AG04449 (cell line): ENCODE results near the gene ABHD8.

Experiments
- CTCF ChIA-PET: fragments of 350-600 bp; formaldehyde crosslinking; extraction: SDS; loops from one replicate; lab custom pipeline; 2021; ENCODE audit warnings: antibody characterized with exemption; lab: Yijun Ruan, JAX
- POLR2A ChIA-PET: fragments of 400-600, 350-600 bp; formaldehyde crosslinking; extraction: SDS; loops from one replicate; lab custom pipeline; 2020; ENCODE audit warnings: antibody characterized with exemption, inconsistent platforms; lab: Yijun Ruan, JAX
- DNase-seq: peaks from one replicate; pipeline ENCODE4 v3.0.0-alpha.2; 2010; ENCODE audit warnings: low read depth, low spot score
- H3K4me3 ChIP-seq: 2 replicates; pipeline ENCODE4 v1.5.1; 2011; ENCODE audit warnings: low read depth, mild to moderate bottlenecking, control low read depth, low read length
- CTCF ChIP-seq: IDR thresholded peaks from one replicate; pipeline ENCODE4 v1.5.1; 2011; ENCODE audit warnings: mild to moderate bottlenecking, moderate library complexity, low read length, control low read depth, inconsistent platforms; ENCODE audit not compliant: insufficient read depth; ENCODE audit errors: missing control alignments

The ABHD8 gene

DNA sequence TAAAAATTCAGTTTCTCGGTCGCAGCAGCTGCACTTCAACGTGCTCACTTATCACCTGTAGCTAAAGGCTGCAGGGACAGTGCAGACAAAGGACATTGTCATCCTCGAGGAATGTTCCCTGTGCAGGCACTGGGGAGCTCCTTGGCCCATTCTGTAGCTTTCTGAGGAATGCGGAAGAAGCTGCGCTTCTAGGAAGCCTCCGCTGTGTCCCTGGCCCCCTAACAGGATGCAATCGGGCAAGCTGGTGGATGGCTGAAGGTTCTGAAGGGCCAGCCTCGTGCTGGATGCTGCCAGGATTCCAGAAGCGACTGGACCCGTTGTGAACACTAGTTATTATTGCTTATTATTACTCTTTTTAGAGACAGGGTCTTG lies 23.4 kb upstream of the ABHD8 start:
- TF ChIP-seq CTCF: no peak
- H3K4me3 ChIP-seq: no peak overlapping the region
- POLR2A ChIA-PET: interaction anchor here (0.9 to 1.2 kb wide), 2 partner anchors 8 to 15 kb away, joined by 3 read pairs; partner anchors contain the start of gene ANO8
- DNase-seq: no peak
- CTCF ChIA-PET: no interaction called here

GRCh38 chr19:17325881-17326594 lies 22.8 kb upstream of the ABHD8 start:
- no peak for DNase-seq
- POLR2A ChIA-PET: interaction anchor here (0.9 to 1.2 kb wide), 2 partner anchors 9 to 14 kb away, joined by 3 read pairs; partner anchors contain the start of gene ANO8
- TF ChIP-seq CTCF: no peak
- CTCF ChIA-PET: no interaction called here
- H3K4me3 ChIP-seq: no peak overlapping the region

DNA sequence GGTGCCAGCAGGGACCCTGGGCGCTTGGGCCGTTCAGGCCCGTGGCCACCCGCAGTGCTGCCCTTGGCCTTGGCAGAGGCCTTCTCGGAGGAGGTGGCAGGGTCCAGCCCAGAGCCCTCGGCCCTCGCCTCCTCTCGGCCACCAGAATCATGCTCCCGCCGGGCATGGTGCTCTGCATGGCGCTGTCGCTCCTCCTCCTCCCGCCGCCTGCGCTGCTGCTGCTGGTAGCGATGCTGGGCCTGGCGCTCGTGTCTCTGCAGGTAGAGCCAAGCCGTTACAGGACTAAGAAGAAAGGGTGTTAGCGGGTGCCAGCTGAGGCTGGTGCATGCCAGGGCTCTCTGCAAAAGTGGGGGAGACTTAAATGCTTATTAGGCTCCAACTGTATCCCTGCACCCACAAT lies 21.9 kb upstream of the ABHD8 start:
- ChIA-PET POLR2A (no interaction called here), CTCF (interaction anchor here (1.1 kb wide), 1 partner anchor 9 kb away, joined by 3 read pairs; no protein-coding TSS in a partner anchor)
- no peak for TF ChIP-seq CTCF
- H3K4me3 ChIP-seq: no peak overlapping the region
- DNase-seq: no peak

GRCh38 chr19:17324357-17325114 lies 21.3 kb upstream of the ABHD8 start:
- no peak for TF ChIP-seq CTCF
- DNase-seq: no peak
- ChIA-PET POLR2A (no interaction called here), CTCF (interaction anchor here (1.0 to 1.1 kb wide), 2 partner anchors 9 to 11 kb away, joined by 3 to 5 read pairs; partner anchors contain the start of gene ANO8)
- no peak overlapping the region for H3K4me3 ChIP-seq

DNA sequence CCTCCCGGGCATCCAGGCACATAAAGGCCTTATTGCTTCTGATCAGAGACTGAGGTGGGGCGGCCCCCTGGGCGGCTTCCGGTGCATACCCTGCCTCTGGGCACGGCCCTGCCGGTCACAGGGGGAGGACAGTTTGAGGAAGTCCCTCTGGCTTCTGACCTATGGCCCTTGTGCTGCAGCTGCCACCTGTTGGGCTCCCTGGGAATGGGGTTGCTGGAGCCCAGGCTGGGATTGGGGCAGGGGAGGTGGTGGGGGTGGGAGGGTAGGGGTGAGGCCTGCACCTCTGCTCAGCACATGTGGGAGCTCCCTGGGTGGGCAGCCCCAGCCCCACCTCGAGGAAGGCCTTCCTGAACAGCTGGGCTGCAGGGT lies 20.7 kb upstream of the ABHD8 start:
- no peak for TF ChIP-seq CTCF
- ChIA-PET CTCF (interaction anchor here (1.0 to 1.2 kb wide), 3 partner anchors 8 to 11 kb away, joined by 3 to 5 read pairs (median 3); partner anchors contain the start of gene ANO8), POLR2A (no interaction called here)
- H3K4me3 ChIP-seq: no peak overlapping the region
- no peak for DNase-seq

- no peak overlapping the region for H3K4me3 ChIP-seq
- ChIA-PET CTCF (interaction anchor here (1.0 to 1.2 kb wide), 2 partner anchors 10 to 12 kb away, joined by 3 to 5 read pairs; partner anchors contain the start of gene ANO8), POLR2A (interaction anchor here (0.7 kb wide), 1 partner anchor 15 kb away, joined by 3 read pairs; no protein-coding TSS in a partner anchor)
- no peak for DNase-seq
- TF ChIP-seq CTCF: no peak
Measured at GRCh38 chr19:17323300-17323963, 20.2 kb upstream of the ABHD8 start.
